Measurements from ENCODE around the gene SDR39U1. TPM values are rescaled to one million over a fixed set of nuclear protein-coding genes. Genes with fewer than 3 reads are reported as not detected.
"Not testable (repeated sequence)": the region's sequence is repeated elsewhere in the genome, so short reads cannot be mapped to it uniquely, and the experiment has no call there.

The SDR39U1 gene
- total RNA-seq, 2 donors from 2014 or later, result 49.2 to 55.1 TPM

DNA sequence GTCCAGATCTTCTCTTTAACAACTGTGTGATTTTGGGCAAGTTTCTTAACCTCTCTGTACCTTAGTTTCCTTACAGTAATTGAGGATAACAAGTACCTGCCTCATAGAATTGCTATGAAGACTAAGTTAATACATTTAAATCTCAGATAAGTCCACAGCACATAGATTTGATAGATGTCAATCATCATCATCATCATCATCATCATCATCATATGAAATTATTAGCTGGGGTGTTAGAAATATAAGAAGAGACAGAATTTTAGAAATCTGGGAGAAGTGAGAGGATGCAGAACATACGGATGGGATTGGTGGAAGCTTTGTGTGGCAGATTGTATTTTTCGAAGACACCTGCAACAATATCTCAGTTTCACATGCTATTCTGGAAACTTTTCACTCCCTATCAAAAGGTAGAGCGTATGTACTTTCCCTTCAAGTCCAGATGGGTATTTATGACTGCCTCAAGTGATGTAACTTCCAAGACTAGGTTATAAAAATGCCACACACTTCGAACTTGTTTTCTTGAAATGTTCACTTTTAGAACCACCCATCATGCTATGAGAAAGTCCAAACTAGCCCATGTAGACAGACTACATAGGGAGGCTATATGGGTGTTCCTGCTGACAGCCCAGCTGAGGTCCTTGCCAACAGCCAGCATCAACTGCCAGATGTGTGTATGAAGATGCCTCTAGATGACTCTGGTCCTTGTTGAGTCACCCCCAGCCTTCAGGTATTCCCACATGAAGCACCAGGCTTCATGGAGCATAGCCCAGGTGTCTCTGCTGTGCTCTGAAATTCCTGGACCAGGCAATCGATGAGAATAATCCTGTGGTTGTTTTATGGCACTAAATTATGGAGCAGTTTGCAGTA lies 20.7 kb upstream of the SDR39U1 start:
- H3K36me3 ChIP-seq, result no peaks in the 10 kb centered on the region

DNA sequence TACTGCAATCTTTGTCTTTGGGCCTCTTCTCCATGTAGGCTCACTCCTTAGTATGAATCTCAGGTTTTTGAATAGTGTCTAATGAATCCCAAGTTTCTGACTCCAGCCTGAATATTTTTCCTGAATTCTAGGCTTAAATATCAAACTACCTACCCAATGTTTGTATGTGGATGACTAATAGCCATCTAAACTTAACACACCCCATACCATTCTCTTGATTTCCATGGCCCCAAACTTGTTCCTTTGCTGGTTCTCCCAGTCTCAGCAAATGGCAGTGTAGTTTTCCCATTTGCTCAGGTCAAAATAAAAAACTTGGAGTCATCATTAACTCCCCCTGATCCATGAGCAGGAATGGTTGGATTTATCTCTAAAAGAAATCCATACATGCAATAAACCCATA lies 18.8 kb upstream of the SDR39U1 start:
- no peaks in the 10 kb centered on the region for H3K36me3 ChIP-seq
- H3K9me3 ChIP-seq, result peaks cover 0 to 8% of the 10 kb centered on the region in 2 donors
- H3K4me1 ChIP-seq, result no peaks in the 10 kb centered on the region
- H3K4me3 ChIP-seq, result no peak overlapping the region
- TF ChIP-seq, protein P1, sequence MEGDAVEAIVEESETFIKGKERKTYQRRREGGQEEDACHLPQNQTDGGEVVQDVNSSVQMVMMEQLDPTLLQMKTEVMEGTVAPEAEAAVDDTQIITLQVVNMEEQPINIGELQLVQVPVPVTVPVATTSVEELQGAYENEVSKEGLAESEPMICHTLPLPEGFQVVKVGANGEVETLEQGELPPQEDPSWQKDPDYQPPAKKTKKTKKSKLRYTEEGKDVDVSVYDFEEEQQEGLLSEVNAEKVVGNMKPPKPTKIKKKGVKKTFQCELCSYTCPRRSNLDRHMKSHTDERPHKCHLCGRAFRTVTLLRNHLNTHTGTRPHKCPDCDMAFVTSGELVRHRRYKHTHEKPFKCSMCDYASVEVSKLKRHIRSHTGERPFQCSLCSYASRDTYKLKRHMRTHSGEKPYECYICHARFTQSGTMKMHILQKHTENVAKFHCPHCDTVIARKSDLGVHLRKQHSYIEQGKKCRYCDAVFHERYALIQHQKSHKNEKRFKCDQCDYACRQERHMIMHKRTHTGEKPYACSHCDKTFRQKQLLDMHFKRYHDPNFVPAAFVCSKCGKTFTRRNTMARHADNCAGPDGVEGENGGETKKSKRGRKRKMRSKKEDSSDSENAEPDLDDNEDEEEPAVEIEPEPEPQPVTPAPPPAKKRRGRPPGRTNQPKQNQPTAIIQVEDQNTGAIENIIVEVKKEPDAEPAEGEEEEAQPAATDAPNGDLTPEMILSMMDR (IDR thresholded peaks at IDR 0.05), result no peak
- H3K27ac ChIP-seq, result no peak overlapping the region
- H3K27me3 ChIP-seq, result no peaks in the 10 kb centered on the region
- no peak for DNase-seq (ENCODE audit: low spot score)

More for the DNA sequence above, 20.7 kb upstream of the SDR39U1 start:
- H3K27me3 ChIP-seq, result no peaks in the 10 kb centered on the region
- TF ChIP-seq, protein P1 (IDR thresholded peaks at IDR 0.05), result no peak
- H3K4me3 ChIP-seq, result no peak overlapping the region
- H3K9me3 ChIP-seq, result no peaks in the 10 kb centered on the region
- no peaks in the 10 kb centered on the region for H3K4me1 ChIP-seq
- DNase-seq (ENCODE audit: low spot score), result no peak
- no peak overlapping the region for H3K27ac ChIP-seq

DNA sequence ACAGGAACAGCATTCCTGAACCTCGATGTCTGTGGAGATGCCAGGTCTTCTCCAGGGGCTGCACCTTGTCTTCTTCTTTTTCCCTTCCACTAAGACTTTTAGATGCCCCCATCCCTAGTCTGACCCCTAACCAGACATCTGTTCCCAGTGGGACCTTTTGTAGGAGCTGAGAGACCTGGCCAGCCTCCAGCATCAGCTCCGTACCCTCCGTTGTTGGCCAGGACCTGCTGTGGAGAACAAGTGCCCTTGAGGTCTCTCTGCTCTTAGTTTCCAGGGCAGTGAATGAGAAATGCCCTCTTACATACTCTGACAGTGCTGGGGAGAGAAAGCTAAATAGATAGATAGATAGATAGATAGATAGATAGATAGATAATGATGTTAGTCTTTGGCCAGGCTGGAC lies 16.8 kb upstream of the SDR39U1 start:
- TF ChIP-seq, protein P1 (IDR thresholded peaks at IDR 0.05), result no peak
- Histone ChIP-seq H3K27me3 (no peaks in the 10 kb centered on the region), H3K27ac (no peak overlapping the region), H3K4me3 (no peak overlapping the region), H3K36me3 (no peaks in the 10 kb centered on the region), H3K9me3 (peaks cover 0 to 9% of the 10 kb centered on the region in 2 donors), H3K4me1 (no peaks in the 10 kb centered on the region)
- no peak for DNase-seq (ENCODE audit: low spot score)

DNA sequence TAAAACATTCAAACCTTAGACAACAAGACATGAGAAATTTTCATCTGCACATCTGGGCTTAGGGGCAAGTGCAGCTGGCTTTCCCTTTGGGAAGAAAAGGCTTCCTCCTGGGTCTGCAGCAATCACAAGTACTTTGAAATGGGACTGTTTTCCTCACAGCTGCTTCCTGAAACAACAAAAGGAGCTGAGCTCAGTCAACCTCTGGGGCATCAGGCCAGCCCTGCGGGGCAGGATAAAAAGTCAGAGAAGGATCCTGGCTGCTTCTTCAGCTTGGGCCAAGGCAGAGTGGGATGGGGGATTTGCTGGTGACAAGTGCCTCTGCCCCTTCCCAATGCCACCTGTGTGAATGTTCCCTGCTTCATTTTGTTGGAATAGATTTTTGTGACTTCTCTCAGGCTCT lies 16.2 kb upstream of the SDR39U1 start:
- TF ChIP-seq, protein P1 (IDR thresholded peaks at IDR 0.05), result no peak
- Histone ChIP-seq H3K27me3 (no peaks in the 10 kb centered on the region), H3K4me3 (no peak overlapping the region), H3K4me1 (no peaks in the 10 kb centered on the region), H3K36me3 (no peaks in the 10 kb centered on the region), H3K9me3 (peaks cover 0 to 9% of the 10 kb centered on the region in 2 donors), H3K27ac (no peak overlapping the region)
- DNase-seq (ENCODE audit: low spot score), result no peak

DNA sequence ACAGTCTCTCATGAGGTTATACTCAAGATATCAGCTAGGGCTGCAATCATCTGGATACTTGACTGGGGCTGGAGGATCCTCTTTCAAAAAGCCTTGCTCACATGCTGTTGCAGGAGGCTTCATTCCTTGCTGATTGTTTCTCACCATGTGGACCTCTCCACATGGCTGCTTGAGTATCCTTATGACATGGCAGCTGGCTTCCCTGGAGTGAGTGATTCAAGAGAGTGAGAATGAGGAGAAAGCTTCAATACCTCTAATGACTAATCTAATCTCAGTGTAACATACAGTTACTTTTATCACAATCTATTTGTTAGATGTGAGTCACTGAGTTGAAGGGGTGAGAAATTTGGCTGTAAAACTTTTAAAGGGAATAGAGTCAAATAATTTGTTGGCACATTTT lies 14.4 kb upstream of the SDR39U1 start:
- Histone ChIP-seq H3K9me3 (peaks cover 0 to 9% of the 10 kb centered on the region in 2 donors), H3K27ac (no peak overlapping the region), H3K36me3 (no peaks in the 10 kb centered on the region), H3K4me1 (no peaks in the 10 kb centered on the region), H3K4me3 (no peak overlapping the region), H3K27me3 (no peaks in the 10 kb centered on the region)
- TF ChIP-seq, protein P1 (IDR thresholded peaks at IDR 0.05), result no peak
- no peak for DNase-seq (ENCODE audit: low spot score)

DNA sequence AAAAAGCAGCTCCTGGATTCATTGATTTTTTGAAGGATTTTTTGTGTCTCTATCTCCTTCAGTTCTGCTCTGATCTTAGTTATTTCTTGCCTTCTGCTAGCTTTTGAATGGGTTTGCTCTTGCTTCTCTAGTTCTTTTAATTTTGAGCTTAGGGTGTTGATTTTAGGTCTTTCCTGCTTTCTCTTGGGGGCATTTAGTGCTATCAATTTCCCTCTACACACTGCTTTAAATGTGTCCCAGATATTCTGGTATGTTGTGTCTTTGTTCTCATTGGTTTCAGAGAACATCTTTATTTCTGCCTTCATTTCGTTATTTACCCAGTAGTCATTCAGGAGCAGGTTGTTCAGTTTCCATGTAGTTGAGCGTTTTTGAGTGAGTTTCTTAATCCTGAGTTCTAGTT lies 8.3 kb upstream of the SDR39U1 start:
- H3K36me3 ChIP-seq; H3K9me3 ChIP-seq; H3K4me3 ChIP-seq; H3K27ac ChIP-seq; DNase-seq (ENCODE audit: low spot score); H3K4me1 ChIP-seq; H3K27me3 ChIP-seq: not testable (repeated sequence)
